Fibroblast of skin of right biceps (primary cell): ENCODE data around the gene MRAP2.

Experiments
- DNase-seq: peaks from one replicate; pipeline ENCODE4 v3.0.0-alpha.2; 2013

Gene MRAP2

DNA sequence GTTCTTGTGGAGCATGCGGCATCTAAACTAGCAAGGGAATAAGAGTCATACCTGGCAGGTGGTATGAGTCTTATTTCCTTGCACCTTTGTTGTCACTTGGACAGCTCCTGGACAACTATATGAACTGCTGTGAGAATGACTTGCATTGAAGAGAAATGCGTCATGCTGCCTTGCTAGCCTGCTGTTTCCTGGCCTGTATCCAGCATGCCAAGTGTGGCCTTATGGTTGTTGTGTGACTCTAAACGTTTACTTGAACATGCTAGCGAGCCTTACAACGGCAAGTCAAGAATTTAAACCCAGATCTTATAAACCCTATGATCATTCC lies 103.4 kb downstream of the MRAP2 start:
- DNase-seq, result peak; percentile 68

DNA sequence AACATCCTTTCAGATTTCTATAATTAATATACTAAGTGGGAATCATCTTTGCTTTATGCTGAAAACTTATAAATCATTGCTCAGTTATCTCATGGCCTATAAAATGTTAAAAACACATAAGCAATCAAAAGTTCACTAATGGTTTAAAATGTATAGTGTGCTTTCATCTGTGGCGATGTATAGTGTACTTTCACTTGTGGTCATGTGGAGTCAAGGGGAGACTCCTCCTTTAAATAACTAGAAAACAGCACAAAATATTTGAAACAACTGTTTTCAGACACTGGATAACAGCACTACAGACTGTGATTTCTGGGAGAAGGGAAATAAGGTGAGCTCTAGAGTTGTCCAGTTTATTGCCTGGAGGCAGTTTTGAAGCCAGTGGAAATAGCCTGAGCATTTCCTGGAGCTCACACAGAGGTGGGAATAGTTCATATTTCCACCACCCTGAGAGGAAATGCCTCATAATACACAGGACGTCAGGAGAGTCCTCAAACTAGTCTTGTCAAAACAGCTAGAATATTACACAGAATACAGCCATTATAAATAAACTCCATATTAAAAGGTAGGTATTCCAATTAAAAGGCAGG lies 104.5 kb downstream of the MRAP2 start:
- no peak for DNase-seq

DNA sequence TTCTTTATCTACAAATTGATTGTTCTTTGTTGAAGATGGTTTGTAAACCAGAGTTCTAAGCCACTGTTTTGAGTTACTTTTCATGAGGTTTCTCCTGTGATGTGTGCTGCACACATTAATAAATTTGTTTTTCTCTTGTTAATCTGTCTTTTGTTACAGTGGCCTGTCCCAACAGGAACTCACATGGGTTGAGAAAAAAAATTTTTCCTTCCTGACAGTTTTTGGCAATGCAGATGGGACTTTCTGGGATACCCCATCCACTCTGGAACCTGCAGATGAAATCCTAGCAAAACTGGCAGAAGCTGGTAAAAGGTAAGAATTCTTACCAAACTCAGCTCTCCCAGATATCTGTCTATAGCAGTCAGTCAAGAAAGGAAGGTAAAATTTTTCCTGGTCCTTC lies 105.7 kb downstream of the MRAP2 start:
- no peak for DNase-seq
